ENCODE data around the gene NDUFA8. TPM values are rescaled to one million over a fixed set of nuclear protein-coding genes. Genes with fewer than 3 reads are reported as not detected.

Gene NDUFA8
- total RNA-seq (2021) = 105 and 107 TPM in 2 replicates
- Bru-seq, nascent RNA = percentile 81 among the genes with signal in this experiment
- percentile 75 among the genes with signal in this experiment for BruChase-seq, experiment 1, labeled RNA remaining after a 2-hour chase
- BruChase-seq, experiment 2, labeled RNA remaining after a 6-hour chase = percentile 76 among the genes with signal in this experiment
- long read RNA-seq, transcript NDUFA8-201 (4 exons, 844 nt) = major isoform, 198 of 220 reads
- long read RNA-seq, partial matches to known transcripts = 2 of 220 reads
- long read RNA-seq, other reads (novel, unspliced or antisense) = 20 of 220 reads

- peak within 1 kb of the TSS; percentile 90 for H3K27ac ChIP-seq (ENCODE audit: low read depth, low read length, poor library complexity, severe bottlenecking)
- CTCF ChIA-PET = interaction anchor here (1.0 kb wide), 1 partner anchor 15 kb away, joined by 3 read pairs; no protein-coding TSS in a partner anchor
- POLR2A ChIA-PET (ENCODE audit: low non-redundant PET) = no interaction called here
These were observed at the start of gene NDUFA8, which contains the start of gene MORN5 for GRCh38 chr9:122159026-122159924. Gene NDUFA8 (minus strand): TSS chr9:122159779. CDS start chr9:122159677, 102 bp downstream. Gene MORN5 (plus strand): TSS chr9:122159908. CDS start chr9:122159973, 65 bp downstream.

GRCh38 chr9:122207096-122207495 is 47.5 kb upstream of the NDUFA8 start:
- ChIA-PET CTCF (no interaction called here), POLR2A (ENCODE audit: low non-redundant PET) (no interaction called here)
- no peak for DNase-seq (ENCODE audit: low spot score)
- no peak for TF ChIP-seq EZH2 (IDR thresholded peaks at IDR 0.05; ENCODE audit: borderline replicate concordance, low read depth, low read length, poor library complexity, severe bottlenecking)
- no peak for TF ChIP-seq CTCF (conservative IDR thresholded peaks at IDR 0.05; ENCODE audit: low read depth, low read length)
- H3K27ac ChIP-seq (ENCODE audit: low read depth, low read length, poor library complexity, severe bottlenecking) = no peak overlapping the region
- no peaks in the 10 kb centered on the region for H3K36me3 ChIP-seq (ENCODE audit: insufficient read depth, low read length, poor library complexity, severe bottlenecking)
- intact Hi-C loops (cut with micrococcal nuclease; ENCODE audit: unreplicated experiment) = no loop called here
- H3K27me3 ChIP-seq (replicated peaks; ENCODE audit: insufficient read depth, low read depth, low read length, poor library complexity) = peaks cover 41% of the 10 kb centered on the region
- no TSS peak for BruUV-seq (replicated peaks)
- no peaks in the 10 kb centered on the region for H3K4me1 ChIP-seq (ENCODE audit: insufficient read depth, low read length, poor library complexity, severe bottlenecking)
- H3K9me3 ChIP-seq (ENCODE audit: low read depth, low read length, poor library complexity, severe bottlenecking) = no peaks in the 10 kb centered on the region
- no peak overlapping the region for H3K4me3 ChIP-seq (ENCODE audit: low read depth, low read length, poor library complexity, severe bottlenecking)

More at GRCh38 chr9:122159026-122159924, at the start of gene NDUFA8, which contains the start of gene MORN5:
- Histone ChIP-seq H3K36me3 (ENCODE audit: insufficient read depth, low read length, poor library complexity, severe bottlenecking) (no peaks in the 10 kb centered on the region), H3K4me1 (ENCODE audit: insufficient read depth, low read length, poor library complexity, severe bottlenecking) (no peaks in the 10 kb centered on the region), H3K4me3 (ENCODE audit: low read depth, low read length, poor library complexity, severe bottlenecking) (peak within 1 kb of the TSS; percentile 94), H3K9me3 (ENCODE audit: low read depth, low read length, poor library complexity, severe bottlenecking) (no peaks in the 10 kb centered on the region), H3K27me3 (replicated peaks; ENCODE audit: insufficient read depth, low read depth, low read length, poor library complexity) (peaks cover 18% of the 10 kb centered on the region)
- intact Hi-C loops (cut with micrococcal nuclease; ENCODE audit: unreplicated experiment) = loop anchor here (10.0 kb wide), 1 partner anchor 106 kb away; the partner anchor contains the start of genes MRRF and RBM18
- peak; percentile 97 for DNase-seq (ENCODE audit: low spot score)
- BruUV-seq (replicated peaks) = TSS peak; percentile 56
- TF ChIP-seq EZH2 (IDR thresholded peaks at IDR 0.05; ENCODE audit: borderline replicate concordance, low read depth, low read length, poor library complexity, severe bottlenecking) (no peak), CTCF (conservative IDR thresholded peaks at IDR 0.05; ENCODE audit: low read depth, low read length) (no peak)

GRCh38 chr9:122206118-122207046 is 46.8 kb upstream of the NDUFA8 start:
- Histone ChIP-seq H3K27ac (ENCODE audit: low read depth, low read length, poor library complexity, severe bottlenecking) (no peak overlapping the region), H3K4me1 (ENCODE audit: insufficient read depth, low read length, poor library complexity, severe bottlenecking) (no peaks in the 10 kb centered on the region), H3K4me3 (ENCODE audit: low read depth, low read length, poor library complexity, severe bottlenecking) (no peak overlapping the region), H3K36me3 (ENCODE audit: insufficient read depth, low read length, poor library complexity, severe bottlenecking) (no peaks in the 10 kb centered on the region), H3K9me3 (ENCODE audit: low read depth, low read length, poor library complexity, severe bottlenecking) (no peaks in the 10 kb centered on the region), H3K27me3 (replicated peaks; ENCODE audit: insufficient read depth, low read depth, low read length, poor library complexity) (peaks cover 34% of the 10 kb centered on the region)
- intact Hi-C loops (cut with micrococcal nuclease; ENCODE audit: unreplicated experiment) = no loop called here
- ChIA-PET POLR2A (ENCODE audit: low non-redundant PET) (no interaction called here), CTCF (no interaction called here)
- BruUV-seq (replicated peaks) = no TSS peak
- DNase-seq (ENCODE audit: low spot score) = no peak
- no peak for TF ChIP-seq EZH2 (IDR thresholded peaks at IDR 0.05; ENCODE audit: borderline replicate concordance, low read depth, low read length, poor library complexity, severe bottlenecking)
- TF ChIP-seq CTCF (conservative IDR thresholded peaks at IDR 0.05; ENCODE audit: low read depth, low read length) = no peak
